NT2/D1 (cell line): Measurements from ENCODE around the gene VPS16.
A peak's percentile ranks its signal among the peaks of the same experiment; 100 is the strongest.

ENCODE experiments used
- DNase-seq: peaks from one replicate; pipeline ENCODE4 v3.0.0-alpha.2; 2011; ENCODE audit warnings: low read depth, low spot score
- H3K27me3 ChIP-seq: 2 replicates; pipeline ENCODE4 v1.6.0; 2011; ENCODE audit warnings: mild to moderate bottlenecking; ENCODE audit not compliant: insufficient read length, insufficient read depth
- H3K36me3 ChIP-seq: 2 replicates; pipeline ENCODE4 v1.6.1; 2011; ENCODE audit warnings: mild to moderate bottlenecking, low read length, mixed read lengths; ENCODE audit not compliant: insufficient read depth, insufficient read length
- H3K4me1 ChIP-seq: 2 replicates; pipeline ENCODE4 v1.5.1; 2011; ENCODE audit not compliant: insufficient read depth, insufficient read length
- H3K4me3 ChIP-seq: 2 replicates; pipeline ENCODE4 v1.5.1; 2011; ENCODE audit warnings: low read depth; ENCODE audit not compliant: insufficient read length
- H3K9ac ChIP-seq: 2 replicates; pipeline ENCODE4 v1.6.0; 2011; ENCODE audit warnings: low read depth; ENCODE audit not compliant: insufficient read length
- H3K9me3 ChIP-seq: 2 replicates; pipeline ENCODE4 v1.5.1; 2011; ENCODE audit warnings: mild to moderate bottlenecking, low read length; ENCODE audit not compliant: insufficient read depth
- SUZ12 ChIP-seq: IDR thresholded peaks from 2 replicates; pipeline ENCODE4 v1.6.1; 2011; ENCODE audit not compliant: insufficient read length, insufficient read depth; ENCODE audit errors: extremely low read depth
- YY1 ChIP-seq: IDR thresholded peaks from 2 replicates; pipeline ENCODE4 v1.6.1; 2011; ENCODE audit not compliant: insufficient read length, insufficient read depth
- ZNF274 ChIP-seq: IDR thresholded peaks from 2 replicates; pipeline ENCODE4 v1.6.1; 2011; ENCODE audit warnings: mild to moderate bottlenecking, low read depth, low read length

VPS16 gene

DNA sequence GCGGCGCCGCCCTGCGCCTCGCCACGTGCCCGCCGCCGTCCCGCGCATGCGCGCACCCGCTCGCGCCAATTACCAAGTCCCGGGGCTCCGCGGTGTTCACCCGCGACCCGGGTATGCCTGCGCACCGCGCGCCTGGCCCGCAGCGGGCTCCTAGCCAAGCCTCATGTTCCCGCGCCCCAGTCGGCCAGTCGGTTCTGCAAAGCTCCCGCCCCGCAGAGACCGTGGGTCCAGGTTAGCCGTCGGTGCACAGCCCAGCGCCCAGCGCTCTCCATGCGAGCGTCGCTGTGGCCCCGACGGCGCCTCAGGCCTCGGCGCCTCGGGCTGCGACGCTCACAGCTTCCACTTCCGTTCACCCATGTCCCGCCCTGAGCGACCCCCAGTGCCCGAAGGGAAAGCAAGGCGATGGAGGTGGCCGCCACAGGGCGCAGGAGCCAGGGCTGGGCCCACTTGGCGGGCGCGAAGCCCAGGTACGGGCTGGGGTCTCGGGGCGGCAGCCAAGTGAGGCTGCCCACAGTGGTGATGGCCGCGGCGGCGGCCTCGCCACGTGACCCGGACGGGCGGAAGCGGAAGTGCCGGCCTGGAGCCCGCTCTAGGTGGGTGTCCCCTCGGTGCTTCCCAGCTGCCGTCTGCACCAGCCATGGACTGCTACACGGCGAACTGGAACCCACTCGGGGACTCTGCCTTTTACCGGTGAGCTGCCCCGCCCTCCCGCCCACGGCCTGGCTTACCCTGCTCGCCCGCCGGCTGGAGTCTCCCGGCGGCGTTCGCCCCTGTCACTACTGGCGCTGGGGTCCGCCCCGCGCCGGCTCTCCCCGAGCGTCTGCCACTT lies at the start of gene VPS16, which contains the start of gene PCED1A:
TSS of gene VPS16 (plus strand) at position 608 of the 829 bp plus-strand sequence. CDS start at position 638, 30 bp downstream.
TSS of gene PCED1A (minus strand) at position 518 of the 829 bp plus-strand sequence. CDS start 743 bp downstream, outside the sequence.
- H3K36me3 ChIP-seq, result peaks cover 39% of the 10 kb centered on the region
- TF ChIP-seq SUZ12, result no peak
- peak; percentile 88 for TF ChIP-seq YY1
- H3K9me3 ChIP-seq, result no peaks in the 10 kb centered on the region
- peak within 1 kb of the TSS; percentile 67 for H3K4me3 ChIP-seq
- DNase-seq, result peak; percentile 76
- peaks cover 5% of the 10 kb centered on the region for H3K4me1 ChIP-seq
- peak within 1 kb of the TSS; percentile 82 for H3K9ac ChIP-seq
- no peaks in the 10 kb centered on the region for H3K27me3 ChIP-seq

DNA sequence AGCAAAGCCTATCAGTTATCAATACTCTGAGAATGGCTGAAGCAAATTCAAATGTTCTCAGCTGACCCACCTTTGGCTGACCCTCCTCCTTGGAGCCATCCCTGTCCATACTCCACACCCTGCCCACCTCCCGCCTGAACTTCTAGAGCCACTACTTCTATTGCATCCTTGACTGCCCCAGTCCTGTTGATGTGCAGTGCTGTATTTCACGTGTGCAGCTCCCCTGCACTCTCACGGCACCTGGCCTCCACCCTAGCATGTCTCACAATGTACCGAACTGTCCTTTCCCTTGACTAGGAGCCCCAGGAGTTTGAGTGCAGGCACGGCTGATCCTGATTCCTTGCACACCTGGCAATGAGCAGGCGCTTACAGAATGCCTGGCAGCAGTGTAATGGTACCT lies 47.1 kb upstream of the VPS16 start:
- H3K4me1 ChIP-seq, result no peaks in the 10 kb centered on the region
- TF ChIP-seq YY1 (no peak), SUZ12 (no peak), ZNF274 (no peak)
- H3K9me3 ChIP-seq, result no peaks in the 10 kb centered on the region
- DNase-seq, result no peak
- no peaks in the 10 kb centered on the region for H3K27me3 ChIP-seq
- no peak overlapping the region for H3K4me3 ChIP-seq
- no peak overlapping the region for H3K9ac ChIP-seq
- peaks cover 50% of the 10 kb centered on the region for H3K36me3 ChIP-seq

DNA sequence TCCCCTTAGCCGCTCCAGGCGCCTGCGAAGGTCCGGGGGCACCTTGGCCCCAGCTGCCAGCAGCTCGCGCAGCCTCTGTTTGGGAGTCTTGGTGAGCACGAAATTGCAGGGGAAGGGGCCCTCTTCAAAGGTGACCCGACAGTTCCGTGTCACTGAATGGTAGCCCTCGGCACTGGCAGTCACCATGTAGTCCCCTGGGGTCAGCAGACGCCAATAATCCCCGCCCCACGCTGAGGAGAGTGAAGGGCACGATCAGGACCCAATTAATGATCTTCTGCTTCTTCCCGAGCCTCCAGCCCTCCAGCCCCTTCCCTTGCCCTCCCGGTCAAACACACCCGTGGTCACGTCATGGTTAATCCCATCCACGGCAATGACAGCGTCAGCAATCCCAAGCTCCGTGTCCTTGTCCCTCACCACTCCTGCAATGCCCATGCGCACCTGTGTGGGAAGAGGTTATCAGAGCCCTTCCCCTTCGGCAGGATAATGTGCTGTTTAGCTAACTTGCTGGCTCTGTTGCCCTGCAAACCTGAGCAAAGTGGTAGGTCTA lies 46.3 kb upstream of the VPS16 start:
- H3K36me3 ChIP-seq, result peaks cover 54% of the 10 kb centered on the region
- no peak overlapping the region for H3K9ac ChIP-seq
- no peak for DNase-seq
- H3K27me3 ChIP-seq, result no peaks in the 10 kb centered on the region
- no peak overlapping the region for H3K4me3 ChIP-seq
- TF ChIP-seq YY1 (no peak), ZNF274 (no peak), SUZ12 (no peak)
- H3K4me1 ChIP-seq, result no peaks in the 10 kb centered on the region
- H3K9me3 ChIP-seq, result no peaks in the 10 kb centered on the region

DNA sequence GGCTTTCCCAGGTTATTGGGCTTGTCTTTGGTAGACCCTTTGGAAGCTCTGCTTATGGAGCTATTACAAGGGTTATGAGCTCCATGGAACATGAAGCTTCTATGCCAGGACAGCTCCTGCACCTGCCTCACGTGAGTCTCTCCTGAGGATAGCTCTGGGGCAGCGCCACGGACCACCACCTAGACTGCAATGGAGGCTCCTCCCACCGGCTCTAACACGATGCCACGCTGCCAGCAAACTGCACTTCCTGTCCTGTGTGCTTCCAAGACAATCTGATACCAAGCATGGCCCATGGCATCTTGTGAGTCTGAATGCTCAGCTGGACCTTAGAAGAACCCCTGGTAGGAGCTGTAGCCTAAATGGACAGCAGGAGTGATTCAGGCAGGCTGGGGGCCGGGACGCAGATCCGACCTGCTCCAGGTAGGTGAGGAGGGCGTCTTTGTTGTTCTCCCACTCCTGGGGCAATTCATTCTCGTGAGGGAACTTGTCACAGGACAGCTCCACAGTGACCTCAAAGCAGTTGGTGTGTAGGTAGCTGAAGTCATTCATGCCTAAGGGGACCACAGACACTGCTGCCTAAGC lies 45.6 kb upstream of the VPS16 start:
- no peak overlapping the region for H3K4me3 ChIP-seq

DNA sequence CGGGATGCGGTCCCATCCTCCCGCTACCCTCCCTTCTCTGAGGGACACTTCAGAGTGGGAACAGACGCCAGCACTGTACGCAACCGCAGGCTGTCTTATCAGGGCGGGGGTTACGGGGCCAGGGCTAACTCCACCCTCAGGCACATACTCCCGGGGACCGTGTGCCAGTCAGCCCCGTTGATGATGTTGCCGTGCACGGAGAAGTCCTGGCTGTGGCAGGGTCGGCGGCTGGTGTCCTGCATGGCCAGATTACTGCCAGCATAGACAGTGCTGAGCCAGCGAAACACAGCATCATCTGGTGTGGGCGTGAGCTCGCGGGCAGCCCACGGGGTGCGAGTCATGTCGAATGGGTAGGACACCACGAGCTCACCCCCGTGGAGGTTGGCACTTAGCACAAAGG lies 45.1 kb upstream of the VPS16 start:
- Histone ChIP-seq H3K36me3 (peaks cover 54% of the 10 kb centered on the region), H3K4me3 (no peak overlapping the region), H3K4me1 (no peaks in the 10 kb centered on the region), H3K9me3 (no peaks in the 10 kb centered on the region), H3K9ac (no peak overlapping the region), H3K27me3 (no peaks in the 10 kb centered on the region)
- DNase-seq, result no peak
- no peak for TF ChIP-seq ZNF274
- TF ChIP-seq YY1, result no peak
- no peak for TF ChIP-seq SUZ12

More for the DNA sequence above, 45.6 kb upstream of the VPS16 start:
- TF ChIP-seq YY1, result no peak
- TF ChIP-seq SUZ12, result no peak
- TF ChIP-seq ZNF274, result no peak
- no peaks in the 10 kb centered on the region for H3K4me1 ChIP-seq
- H3K9ac ChIP-seq, result no peak overlapping the region
- H3K9me3 ChIP-seq, result no peaks in the 10 kb centered on the region
- no peak for DNase-seq
- no peaks in the 10 kb centered on the region for H3K27me3 ChIP-seq
- peaks cover 54% of the 10 kb centered on the region for H3K36me3 ChIP-seq

DNA sequence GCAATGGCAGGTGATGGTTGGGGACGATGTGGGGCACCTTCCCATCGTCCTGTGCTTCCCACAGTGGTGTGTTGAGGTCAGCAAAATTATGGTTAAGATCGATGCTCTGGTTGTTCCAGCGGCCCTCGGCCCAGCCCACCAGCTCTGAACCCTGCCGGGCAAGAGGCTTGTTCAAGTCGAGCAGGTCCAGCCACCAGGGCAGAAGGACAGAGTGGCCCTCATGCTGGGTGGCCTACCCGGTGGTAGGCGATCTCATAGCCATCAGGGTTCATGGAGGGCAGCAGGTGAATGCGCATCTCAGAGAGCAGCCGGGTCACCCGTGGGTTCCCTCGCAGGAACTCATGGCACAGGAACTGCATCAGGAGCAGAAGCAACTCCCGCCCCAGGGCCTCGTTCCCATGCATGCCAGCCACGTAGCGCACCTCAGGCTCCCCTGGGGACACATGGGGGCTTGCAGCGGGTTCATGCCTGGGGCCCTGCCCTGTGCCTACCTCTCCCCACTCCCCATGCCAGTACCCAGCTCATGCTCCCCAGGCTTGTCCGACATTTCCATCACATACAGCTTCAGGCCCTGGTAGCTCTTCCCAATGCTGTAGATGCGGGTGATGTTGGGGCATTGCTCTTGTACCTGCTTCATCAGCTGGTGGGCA lies 44.4 kb upstream of the VPS16 start:
- Histone ChIP-seq H3K9me3 (no peaks in the 10 kb centered on the region), H3K36me3 (peaks cover 54% of the 10 kb centered on the region), H3K27me3 (no peaks in the 10 kb centered on the region)

More for the DNA sequence above, 44.4 kb upstream of the VPS16 start:
- Histone ChIP-seq H3K4me1 (no peaks in the 10 kb centered on the region), H3K4me3 (no peak overlapping the region), H3K9ac (no peak overlapping the region)
- no peak for TF ChIP-seq ZNF274
- no peak for TF ChIP-seq YY1
- TF ChIP-seq SUZ12, result no peak
- no peak for DNase-seq
